ENCODE results near the gene RAB27A.

DNA sequence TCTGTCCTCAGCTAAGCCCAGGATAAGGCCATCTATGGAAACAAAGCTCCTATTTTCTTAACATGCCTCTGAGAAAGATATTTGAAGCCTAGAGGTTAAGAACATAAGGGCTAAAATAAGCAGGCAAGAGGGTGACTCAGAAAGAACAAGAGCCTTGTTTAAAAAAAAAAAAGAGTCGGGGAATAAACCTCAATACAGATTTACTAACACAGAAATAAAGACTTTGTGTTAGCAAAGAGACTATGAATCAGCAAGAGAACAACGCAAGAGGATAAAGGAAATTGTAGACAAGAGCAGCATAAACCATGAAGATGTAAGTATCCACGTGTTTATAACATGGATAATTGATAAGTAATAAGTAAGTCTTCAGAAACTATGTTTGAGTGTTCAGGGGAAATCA, 36.0 kb downstream of the RAB27A start:
- TF ChIP-seq, protein P1, sequence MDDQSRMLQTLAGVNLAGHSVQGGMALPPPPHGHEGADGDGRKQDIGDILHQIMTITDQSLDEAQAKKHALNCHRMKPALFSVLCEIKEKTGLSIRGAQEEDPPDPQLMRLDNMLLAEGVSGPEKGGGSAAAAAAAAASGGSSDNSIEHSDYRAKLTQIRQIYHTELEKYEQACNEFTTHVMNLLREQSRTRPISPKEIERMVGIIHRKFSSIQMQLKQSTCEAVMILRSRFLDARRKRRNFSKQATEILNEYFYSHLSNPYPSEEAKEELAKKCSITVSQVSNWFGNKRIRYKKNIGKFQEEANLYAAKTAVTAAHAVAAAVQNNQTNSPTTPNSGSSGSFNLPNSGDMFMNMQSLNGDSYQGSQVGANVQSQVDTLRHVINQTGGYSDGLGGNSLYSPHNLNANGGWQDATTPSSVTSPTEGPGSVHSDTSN (CRISPR knock-in tag; IDR thresholded peaks at IDR 0.05) = no peak
- TF ChIP-seq, protein P2, sequence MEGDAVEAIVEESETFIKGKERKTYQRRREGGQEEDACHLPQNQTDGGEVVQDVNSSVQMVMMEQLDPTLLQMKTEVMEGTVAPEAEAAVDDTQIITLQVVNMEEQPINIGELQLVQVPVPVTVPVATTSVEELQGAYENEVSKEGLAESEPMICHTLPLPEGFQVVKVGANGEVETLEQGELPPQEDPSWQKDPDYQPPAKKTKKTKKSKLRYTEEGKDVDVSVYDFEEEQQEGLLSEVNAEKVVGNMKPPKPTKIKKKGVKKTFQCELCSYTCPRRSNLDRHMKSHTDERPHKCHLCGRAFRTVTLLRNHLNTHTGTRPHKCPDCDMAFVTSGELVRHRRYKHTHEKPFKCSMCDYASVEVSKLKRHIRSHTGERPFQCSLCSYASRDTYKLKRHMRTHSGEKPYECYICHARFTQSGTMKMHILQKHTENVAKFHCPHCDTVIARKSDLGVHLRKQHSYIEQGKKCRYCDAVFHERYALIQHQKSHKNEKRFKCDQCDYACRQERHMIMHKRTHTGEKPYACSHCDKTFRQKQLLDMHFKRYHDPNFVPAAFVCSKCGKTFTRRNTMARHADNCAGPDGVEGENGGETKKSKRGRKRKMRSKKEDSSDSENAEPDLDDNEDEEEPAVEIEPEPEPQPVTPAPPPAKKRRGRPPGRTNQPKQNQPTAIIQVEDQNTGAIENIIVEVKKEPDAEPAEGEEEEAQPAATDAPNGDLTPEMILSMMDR (tag by site-specific recombination; IDR thresholded peaks at IDR 0.05) = no peak
- TF ChIP-seq ZNF521 (tag by site-specific recombination; IDR thresholded peaks at IDR 0.05) (no peak), ZNF830 (tag by site-specific recombination; IDR thresholded peaks at IDR 0.05; ENCODE audit: low read depth) (no peak), ZNF629 (tag by site-specific recombination; IDR thresholded peaks at IDR 0.05) (no peak), ZNF423 (tag by site-specific recombination; IDR thresholded peaks at IDR 0.05) (no peak), ZNF133 (tag by site-specific recombination; IDR thresholded peaks at IDR 0.05) (no peak), ZFP37 (tag by site-specific recombination; IDR thresholded peaks at IDR 0.05) (no peak), TRIM28 (IDR thresholded peaks at IDR 0.05; ENCODE audit: borderline replicate concordance, low read length) (no peak)
- TF ChIP-seq, protein P3, sequence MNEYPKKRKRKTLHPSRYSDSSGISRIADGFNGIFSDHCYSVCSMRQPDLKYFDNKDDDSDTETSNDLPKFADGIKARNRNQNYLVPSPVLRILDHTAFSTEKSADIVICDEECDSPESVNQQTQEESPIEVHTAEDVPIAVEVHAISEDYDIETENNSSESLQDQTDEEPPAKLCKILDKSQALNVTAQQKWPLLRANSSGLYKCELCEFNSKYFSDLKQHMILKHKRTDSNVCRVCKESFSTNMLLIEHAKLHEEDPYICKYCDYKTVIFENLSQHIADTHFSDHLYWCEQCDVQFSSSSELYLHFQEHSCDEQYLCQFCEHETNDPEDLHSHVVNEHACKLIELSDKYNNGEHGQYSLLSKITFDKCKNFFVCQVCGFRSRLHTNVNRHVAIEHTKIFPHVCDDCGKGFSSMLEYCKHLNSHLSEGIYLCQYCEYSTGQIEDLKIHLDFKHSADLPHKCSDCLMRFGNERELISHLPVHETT (tag by site-specific recombination; IDR thresholded peaks at IDR 0.05) = no peak
- TF ChIP-seq, protein P4, sequence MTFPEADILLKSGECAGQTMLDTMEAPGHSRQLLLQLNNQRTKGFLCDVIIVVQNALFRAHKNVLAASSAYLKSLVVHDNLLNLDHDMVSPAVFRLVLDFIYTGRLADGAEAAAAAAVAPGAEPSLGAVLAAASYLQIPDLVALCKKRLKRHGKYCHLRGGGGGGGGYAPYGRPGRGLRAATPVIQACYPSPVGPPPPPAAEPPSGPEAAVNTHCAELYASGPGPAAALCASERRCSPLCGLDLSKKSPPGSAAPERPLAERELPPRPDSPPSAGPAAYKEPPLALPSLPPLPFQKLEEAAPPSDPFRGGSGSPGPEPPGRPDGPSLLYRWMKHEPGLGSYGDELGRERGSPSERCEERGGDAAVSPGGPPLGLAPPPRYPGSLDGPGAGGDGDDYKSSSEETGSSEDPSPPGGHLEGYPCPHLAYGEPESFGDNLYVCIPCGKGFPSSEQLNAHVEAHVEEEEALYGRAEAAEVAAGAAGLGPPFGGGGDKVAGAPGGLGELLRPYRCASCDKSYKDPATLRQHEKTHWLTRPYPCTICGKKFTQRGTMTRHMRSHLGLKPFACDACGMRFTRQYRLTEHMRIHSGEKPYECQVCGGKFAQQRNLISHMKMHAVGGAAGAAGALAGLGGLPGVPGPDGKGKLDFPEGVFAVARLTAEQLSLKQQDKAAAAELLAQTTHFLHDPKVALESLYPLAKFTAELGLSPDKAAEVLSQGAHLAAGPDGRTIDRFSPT (tag by site-specific recombination; IDR thresholded peaks at IDR 0.05) = no peak
